GM19025 (cell line): Measurements from ENCODE around the gene ATP13A5.

Source experiments
- ATAC-seq: cut with Tn5 transposase; IDR thresholded peaks from one replicate; pipeline ENCODE4 v1.9.1; 2021; ENCODE audit warnings: mild to moderate bottlenecking, low read depth, moderate library complexity; ENCODE audit not compliant: unreplicated experiment

ATP13A5 gene

DNA sequence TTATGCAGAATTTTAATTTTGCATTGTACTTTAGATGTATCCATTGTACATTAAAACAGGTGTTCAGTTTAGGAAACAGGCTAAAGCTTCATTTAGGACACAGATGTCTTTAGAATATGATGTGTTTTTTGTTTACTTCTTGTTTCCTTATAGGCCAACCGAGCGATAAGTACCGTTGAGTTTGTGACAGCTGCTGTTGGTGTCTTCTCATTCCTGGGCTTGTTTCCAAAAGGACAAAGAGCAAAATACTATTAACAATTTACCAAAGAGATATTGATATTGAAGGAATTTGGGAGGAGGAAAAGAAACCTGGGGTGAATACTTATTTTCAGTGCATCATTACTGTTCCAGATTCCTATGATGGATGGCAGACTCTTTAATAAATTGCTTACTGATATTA is 108.1 kb downstream of the ATP13A5 start:
- ATAC-seq = no peak

DNA sequence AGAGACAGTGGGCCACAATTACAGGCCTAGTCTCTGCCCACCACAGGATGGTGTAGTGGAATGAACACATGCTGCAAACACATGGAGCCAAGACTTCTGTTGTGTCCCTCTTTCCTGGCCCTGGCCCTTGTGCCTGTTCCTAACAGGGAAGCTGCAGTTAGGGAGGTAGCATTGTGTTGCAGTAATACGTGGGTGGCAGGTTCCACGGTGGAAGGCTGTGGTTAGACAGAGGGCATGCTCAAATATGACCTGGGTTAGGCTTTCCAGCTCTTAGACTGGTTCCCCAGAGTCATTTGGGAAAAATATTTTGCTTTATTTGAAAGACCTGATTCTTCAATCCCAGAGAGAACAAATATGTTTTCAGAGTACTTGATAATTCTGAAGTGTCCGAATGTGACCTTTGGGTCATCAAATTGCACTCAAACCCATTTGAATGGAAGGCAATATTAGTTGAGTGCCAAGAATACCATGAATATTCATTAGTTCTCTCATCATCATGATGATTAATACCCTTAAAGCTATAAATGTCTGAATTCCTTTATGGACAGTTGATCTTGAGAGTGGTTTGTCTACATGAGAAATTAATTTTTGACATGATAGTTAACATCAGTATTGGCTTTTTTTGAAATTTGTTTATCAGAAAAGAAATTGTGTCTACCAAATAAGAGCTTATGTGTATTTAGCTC is 109.1 kb downstream of the ATP13A5 start:
- ATAC-seq = no peak

DNA sequence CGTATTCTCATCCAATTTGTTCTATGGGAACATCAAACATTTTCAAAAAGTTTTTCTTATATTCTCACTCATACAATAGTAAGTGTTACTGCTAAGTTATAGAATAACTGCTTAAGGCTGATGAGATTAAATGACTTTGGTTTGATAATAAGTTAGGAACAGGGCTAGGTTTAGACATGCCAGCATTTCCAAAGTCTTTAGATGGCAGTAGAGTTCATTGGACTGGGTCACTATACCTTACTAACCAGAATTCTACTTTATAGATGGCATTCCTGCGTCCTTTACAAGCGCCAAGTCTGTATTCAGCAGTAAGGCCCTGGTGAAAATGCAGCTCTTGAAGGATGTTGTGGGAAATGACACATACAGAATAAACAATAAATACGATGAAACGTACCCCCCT is 115.8 kb downstream of the ATP13A5 start:
- ATAC-seq = no peak

DNA sequence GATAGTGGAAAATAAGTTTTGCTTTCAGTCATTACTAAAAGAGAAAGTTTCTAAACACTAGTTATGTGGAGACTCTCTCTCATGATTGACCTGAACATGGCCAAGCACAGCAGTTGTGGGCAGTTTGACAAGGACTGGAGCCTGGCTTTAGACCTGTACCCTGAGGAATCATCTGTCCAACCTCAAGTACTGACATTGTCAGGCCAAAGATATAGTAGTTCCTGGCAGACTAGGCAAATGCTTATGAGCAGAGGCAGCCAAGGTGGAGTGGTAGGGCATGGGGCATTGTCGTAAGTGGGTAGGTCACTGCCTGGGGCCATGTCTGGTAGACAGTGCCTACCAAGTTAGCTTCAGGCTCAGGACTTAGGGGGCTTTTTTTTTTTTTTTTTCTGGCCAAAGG is 116.6 kb downstream of the ATP13A5 start:
- ATAC-seq = no peak

DNA sequence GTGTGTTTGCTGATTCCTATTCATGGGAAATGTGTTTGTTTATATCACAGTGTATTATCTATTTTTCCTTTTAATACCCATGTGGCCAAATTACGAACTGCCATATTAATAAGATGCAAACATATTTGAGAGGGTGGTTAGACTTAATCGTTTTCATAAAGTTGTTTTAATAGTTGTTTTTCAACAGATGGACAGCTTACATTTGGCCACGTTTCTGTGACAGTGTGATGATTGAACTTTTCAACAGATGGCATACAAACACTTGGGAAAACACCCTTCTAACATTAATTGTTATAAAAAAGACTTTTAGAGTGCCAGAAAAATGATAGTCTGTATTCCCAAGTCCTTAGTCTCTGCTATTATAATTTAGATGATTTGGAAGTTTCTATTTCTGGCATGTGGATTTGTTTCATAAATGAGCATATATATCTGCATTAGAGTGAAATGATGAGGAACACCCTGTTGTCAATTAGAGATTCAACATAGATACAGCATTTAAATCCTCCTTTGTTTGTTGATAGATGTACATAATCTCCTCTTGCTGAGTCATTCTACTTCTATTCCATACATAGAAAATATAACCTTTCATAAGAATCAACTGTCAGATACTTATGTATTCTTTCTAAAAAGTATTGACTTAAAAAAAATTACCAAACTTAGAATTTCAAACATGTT is 124.4 kb downstream of the ATP13A5 start:
- no peak for ATAC-seq

DNA sequence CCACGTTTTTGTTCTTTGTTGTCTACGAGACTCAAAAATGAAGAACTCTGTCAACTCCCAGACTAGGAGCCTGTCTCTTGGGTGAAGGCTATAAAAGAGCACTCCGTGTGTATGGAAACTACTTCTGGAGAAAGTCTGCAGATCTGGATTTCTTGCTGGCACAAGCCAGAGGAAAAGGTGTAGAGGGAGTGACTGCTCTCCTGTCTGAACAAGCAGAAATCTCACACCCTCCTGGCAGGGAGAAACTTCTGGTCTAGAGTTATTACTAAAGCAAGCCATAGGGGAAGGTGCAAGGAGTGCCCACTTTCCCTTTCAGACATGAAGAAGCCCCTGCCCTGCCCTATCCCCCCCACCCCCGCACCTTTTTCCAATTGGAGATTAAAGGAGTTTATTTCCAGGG is 128.1 kb downstream of the ATP13A5 start:
- no peak for ATAC-seq

DNA sequence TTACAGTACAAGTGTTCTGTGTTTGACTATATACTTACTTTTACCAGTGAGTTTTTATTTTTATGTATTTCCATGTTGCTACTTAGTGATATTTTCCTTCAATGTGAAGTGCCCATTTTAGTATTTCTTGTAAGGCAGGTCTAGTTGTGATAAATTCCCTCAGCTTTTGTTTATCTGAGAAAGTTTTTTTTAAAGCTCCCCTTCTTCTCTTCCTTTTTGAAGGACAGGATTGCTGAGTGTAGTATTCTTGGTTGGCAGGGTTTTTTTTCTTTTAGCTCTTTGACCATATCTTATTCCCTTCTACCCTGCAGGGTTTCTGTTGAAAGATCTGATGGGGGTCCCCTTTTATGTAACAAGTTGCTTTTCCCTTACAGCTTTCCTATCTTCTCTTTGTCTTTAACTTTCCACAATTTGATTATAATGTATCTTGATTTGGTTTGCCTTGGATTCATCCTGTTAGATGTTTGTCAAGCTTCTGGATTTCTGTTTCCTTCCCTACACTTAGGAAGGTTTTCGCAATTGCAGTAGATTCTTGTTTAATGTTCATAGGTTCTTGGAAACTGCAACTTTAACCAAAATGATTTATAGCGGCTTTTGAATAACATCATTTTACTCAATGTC is 129.6 kb downstream of the ATP13A5 start:
- no peak for ATAC-seq

DNA sequence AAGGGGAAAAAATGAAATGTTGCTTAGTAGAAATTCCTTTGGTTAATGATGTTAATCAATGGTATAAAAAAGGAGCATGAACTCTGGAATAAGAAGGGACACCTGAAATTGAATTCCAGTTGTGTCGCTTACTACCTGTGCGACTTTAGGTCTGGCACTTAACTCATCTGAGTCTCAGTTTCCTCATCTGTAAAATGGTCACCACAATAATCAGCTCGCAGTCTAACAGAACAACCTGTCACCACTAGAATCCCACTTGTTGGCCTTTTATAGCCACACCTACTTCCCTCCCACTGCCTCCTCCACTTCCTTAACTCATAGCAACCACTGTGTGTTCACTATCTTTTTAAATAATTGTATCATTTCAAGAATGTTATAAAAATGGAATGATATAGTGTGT is 135.0 kb downstream of the ATP13A5 start:
- no peak for ATAC-seq

DNA sequence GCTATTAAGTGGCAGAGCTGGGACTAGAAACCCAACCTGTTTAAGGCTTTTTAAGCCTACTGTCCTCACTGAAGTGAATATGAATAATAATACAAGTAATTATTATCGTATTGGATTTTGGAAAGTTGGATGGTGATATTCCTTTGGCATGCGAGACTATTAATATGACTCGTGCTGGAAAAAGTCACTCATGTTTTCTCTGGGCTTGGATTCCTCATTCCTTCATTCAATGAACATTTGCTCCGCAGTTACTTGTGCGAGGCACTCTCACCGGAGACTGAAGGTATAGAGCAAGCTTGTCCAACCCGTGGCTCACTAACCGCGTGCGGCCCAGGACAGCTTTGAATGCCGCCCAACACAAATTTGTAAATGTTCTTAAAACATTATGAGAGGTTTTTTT is 136.8 kb downstream of the ATP13A5 start:
- no peak for ATAC-seq

DNA sequence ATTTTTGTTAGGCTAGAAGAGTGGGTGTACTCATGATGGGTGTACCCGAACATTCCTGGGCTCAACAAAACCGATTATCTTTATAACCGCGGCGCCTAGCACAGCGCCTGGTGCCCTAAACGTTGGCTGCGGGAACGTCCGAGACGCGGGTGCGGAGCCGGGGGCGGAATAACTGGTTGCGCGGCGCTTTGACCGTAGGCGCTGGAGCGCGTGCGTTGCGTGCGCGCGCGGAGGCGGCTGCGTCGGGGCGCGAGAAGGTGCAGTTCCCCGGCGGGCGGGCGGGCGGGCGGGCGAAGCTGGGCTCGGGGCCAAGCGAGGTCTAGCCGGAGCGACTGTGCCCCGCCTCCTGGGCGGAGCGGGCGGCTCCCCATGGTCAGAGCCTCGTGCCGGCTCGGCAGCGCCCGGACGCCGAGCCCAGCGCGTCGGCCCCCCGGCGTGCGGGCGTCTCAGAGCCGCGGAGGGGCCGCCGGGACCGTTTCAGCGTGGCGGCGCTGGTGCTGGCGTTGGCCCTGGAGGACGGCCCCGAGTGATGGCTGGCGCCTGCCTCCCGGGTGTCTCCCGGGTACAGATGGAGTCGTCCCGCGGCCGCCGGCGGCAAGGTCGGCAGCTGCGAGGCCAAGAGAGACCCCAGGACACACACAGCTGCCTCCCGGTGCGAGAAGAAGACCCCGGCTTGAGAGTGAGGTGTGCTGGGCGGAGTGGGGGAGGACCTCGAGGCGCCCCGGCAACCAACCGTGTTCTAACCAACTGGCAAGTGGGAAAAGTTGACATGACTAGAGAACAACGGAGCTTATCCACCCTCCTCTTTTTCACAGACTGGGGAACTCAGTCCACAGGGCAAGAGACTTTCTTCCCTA is 137.5 kb downstream of the ATP13A5 start, which contains the start of gene PLAAT1:
Gene PLAAT1 (plus strand): TSS at position 373 of the 857 bp plus-strand sequence. CDS start 14,429 bp downstream, outside the sequence.
- ATAC-seq = peak; percentile 77

DNA sequence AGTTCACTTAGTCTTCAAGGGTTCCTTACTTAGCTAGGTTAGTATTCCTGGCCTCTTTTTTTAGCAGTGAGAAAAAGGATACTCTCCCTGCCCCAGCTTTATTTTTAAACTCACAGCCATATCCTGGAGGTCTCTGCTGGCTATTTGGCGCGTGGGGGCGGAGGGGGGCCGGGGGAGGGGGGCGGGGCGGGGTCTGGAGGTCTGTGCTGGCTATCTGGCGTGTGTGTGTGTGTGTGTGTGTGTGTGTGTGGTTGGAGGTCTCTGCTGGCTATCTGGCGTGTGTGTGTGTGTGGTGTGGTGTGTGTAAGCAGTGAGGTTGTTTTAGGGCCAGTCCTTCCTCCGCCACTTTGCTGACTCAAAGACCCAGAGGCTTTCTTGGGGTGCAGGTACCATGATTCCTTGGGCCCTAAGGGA is 138.1 kb downstream of the ATP13A5 start:
- no peak for ATAC-seq

DNA sequence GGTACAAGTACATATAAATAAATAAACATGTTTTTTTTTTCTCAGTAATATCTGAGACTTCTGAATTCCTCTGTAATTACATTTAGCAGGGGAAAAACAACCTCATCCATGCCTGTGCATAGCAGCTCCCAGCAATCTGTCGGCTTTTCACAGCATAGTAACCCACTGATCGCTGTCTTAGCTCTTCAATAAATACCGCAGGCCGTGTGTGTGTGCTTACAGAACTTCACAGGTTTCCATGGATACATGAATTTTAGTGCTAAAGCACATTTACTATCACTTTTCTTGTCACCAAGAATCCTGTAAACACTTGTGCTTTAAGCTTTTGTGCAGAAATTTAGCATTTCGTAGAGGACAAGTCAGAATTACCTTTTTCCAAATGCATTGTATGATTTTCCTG is 141.5 kb downstream of the ATP13A5 start:
- no peak for ATAC-seq

DNA sequence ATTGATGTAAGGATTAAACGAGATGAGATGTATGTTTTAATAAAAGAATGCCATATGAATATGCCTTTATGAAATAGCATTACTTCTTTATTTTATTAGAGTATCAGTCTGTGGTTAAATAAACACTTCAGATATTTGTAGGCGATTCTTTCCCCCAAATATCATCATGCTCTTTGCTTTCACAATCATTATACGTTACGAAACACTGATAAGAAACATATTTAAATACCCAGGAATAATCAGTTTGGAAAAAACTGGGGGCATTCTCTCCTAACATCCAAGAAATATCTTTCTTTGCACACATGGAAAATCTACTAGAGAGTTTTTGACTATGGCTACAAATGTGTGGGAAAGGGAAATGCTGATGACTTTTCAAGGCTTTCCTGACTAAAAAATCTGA is 142.0 kb downstream of the ATP13A5 start:
- no peak for ATAC-seq

DNA sequence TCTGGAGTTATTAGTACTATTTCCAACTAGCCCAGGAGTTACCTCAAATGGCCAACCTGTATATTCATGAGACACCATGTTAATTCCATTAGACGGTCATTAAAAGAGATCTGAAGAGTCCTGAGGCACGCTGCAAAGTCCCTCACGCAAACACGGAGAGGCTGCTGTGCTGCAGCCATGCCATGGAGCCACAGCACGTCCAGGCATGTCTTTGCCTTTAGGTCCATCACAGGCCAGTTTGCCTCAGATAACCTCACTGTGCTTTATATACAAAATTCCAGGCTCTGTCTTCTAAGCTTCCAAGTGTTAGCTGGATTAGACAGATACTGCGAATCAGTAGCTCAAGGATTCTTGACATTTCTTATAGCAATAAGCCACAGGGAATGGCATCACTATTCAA is 147.4 kb downstream of the ATP13A5 start:
- no peak for ATAC-seq

DNA sequence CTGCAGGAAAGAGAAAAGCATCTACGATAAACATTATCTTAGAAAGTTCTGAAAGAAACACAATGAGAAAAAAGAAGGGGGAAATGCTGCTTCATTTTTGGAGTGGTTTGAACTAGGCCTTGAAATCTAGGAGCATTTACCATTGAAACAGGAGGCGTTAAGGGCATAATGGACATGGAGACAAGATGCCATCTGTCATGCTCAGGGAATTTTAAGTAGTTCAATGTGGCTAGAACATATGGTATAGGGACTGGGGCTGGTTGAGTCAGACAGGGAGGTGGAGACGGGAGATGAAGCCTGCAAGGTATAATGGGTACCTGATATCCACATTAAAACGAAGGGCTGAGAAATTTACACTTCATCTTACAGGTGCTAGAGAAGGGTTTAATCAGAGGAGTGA is 147.9 kb downstream of the ATP13A5 start:
- ATAC-seq = no peak

DNA sequence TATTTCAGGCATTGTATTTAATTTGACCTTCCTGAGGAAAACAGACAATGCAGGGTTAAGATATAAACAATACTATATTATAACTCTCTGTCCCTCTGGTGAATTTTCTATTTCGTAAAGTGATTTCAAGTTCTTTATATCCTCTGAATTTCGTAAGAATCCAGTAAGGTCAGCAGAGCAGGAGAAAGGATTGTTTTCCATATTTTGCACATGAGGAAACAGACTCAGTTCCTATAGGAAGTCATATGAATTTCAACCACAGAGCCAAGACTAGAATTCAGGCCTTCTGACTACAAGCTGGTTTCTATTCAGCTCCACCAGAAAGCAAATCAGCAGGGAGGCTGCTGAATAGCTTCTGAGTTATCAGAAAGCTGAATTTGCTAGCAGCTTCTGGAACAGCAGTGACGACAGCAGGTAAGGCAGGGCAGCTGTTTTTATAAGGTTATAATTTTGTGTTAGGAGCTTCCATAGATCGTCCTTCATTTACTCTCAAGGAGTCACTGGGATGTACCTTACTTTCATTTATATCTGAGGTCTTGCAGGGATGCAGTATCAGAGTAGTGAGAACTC is 148.6 kb downstream of the ATP13A5 start:
- ATAC-seq = no peak

DNA sequence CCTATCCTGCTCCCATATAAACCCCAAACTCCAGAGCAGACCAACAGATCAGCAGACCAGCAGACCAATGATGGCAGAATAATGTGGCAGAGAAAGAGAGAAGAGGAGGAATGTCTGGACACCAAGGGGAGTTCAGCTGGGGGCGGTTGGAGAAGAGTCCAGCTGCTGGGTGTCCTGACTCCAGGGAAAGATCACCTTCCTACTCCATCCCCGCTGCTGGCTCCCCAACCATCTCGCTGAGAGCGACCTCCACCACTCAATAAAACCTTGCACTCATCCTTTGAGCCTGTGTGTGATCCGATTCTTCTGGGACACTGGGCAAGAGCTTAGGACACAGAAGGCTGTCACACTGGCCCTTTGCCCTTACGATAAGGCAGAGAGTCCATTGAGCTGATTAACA is 150.3 kb downstream of the ATP13A5 start:
- no peak for ATAC-seq

DNA sequence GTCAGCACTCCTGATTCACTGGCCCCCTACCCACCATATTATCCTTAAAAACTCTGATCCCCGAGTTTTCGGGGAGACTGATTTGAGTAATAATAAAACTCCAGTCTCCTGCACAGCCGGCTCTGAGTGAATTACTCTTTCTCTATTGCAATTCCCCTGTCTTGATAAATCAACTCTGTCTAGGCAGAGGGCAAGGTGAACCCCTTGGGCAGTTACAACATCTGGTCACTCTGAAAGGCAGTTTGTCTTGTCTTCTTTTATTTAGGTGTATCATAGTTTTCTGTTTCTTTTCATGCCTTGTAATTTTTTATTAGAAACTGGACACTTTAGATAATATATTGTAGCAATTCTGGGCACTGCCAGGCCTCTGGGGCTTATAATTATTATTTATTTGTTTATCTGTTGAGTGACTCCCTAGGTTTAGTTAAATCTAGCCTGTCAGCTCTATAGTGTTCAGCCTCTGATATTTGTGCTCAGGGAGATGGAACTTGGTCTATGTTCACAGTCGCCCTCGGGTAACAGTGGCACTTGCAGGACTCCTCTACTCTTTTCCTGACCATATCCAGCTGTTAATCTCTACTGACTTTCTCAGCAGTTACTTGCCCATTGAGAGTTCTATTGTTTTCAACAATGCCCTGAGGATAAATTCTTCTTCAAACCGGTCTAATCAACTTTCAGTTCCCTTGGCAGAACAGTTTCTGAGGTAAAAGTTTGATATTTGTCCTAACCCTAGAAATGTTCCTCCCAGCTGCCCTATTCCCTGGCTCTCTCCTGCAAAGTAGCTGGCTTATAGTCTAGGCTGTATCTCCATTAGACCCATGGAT is 153.0 kb downstream of the ATP13A5 start:
- ATAC-seq = no peak
